Measurements from ENCODE around the gene SIN3A. TPM values are rescaled to one million over a fixed set of nuclear protein-coding genes. Genes with fewer than 3 reads are reported as not detected.

Gene SIN3A
- total and polyA plus RNA-seq, 2 experiments from 2014 or later, result 13.9 to 27.7 TPM

DNA sequence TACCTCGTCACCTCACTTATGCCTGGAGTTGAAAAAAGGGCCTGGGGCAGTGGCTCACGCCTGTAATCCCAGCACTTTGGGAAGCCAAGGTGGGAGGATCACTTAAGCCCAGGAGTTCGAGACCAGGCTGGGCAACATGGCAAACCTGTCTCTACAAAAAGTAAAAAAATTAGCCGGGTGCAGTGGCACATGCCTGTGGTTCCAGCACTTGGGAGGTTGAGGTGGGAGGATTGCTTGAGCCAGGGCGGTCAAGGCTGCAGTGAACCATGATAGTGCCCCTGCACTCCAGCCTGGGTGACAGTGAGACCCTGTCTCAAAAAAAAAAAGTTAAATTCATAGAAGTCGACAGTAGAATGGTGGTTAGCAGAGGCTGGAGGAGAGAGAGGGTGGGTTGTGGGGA lies 109.3 kb downstream of the SIN3A start:
- no peaks in the 10 kb centered on the region; the same call in 1 of the 2 replicates for H3K36me3 ChIP-seq (ENCODE audit: low read depth)
- H3K4me2 ChIP-seq (ENCODE audit: unreplicated experiment), result no peak overlapping the region
- H3K27ac ChIP-seq, result no peak overlapping the region
- no peak overlapping the region for H2AFZ ChIP-seq
- H3K9me2 ChIP-seq (ENCODE audit: insufficient read depth), result no peaks in the 10 kb centered on the region
- H3K79me2 ChIP-seq (ENCODE audit: insufficient read depth), result peaks cover 1% of the 10 kb centered on the region
- no peaks in the 10 kb centered on the region for H3K27me3 ChIP-seq (replicated peaks; ENCODE audit: insufficient read depth)
- H3K4me1 ChIP-seq (ENCODE audit: insufficient read depth), result no peaks in the 10 kb centered on the region
- peaks cover 11% of the 10 kb centered on the region for H3F3A ChIP-seq (ENCODE audit: insufficient read depth)
- 98% methylated on average over 6 of the region's 6 CpGs for WGBS, 2 experiments (ENCODE audit: low coverage in 1 of 2, low lambda C conversion rate in 2 of 2, missing lambda C conversion rate in 2 of 2)
- H3K9me3 ChIP-seq (ENCODE audit: low read depth), result no peaks in the 10 kb centered on the region
- no peak overlapping the region for H3K9ac ChIP-seq
- in situ Hi-C loops (cut with MboI), result no loop called here
- DNase-seq, result no peak
- no peak for TF ChIP-seq EZH2 (IDR thresholded peaks at IDR 0.05; ENCODE audit: insufficient read depth, poor library complexity, severe bottlenecking)
- no peak for TF ChIP-seq EZH2phosphoT487 (IDR thresholded peaks at IDR 0.05; ENCODE audit: insufficient read depth, low read depth)
- H4K20me1 ChIP-seq (ENCODE audit: insufficient read depth), result no peaks in the 10 kb centered on the region
- no peak overlapping the region for H3K4me3 ChIP-seq

DNA sequence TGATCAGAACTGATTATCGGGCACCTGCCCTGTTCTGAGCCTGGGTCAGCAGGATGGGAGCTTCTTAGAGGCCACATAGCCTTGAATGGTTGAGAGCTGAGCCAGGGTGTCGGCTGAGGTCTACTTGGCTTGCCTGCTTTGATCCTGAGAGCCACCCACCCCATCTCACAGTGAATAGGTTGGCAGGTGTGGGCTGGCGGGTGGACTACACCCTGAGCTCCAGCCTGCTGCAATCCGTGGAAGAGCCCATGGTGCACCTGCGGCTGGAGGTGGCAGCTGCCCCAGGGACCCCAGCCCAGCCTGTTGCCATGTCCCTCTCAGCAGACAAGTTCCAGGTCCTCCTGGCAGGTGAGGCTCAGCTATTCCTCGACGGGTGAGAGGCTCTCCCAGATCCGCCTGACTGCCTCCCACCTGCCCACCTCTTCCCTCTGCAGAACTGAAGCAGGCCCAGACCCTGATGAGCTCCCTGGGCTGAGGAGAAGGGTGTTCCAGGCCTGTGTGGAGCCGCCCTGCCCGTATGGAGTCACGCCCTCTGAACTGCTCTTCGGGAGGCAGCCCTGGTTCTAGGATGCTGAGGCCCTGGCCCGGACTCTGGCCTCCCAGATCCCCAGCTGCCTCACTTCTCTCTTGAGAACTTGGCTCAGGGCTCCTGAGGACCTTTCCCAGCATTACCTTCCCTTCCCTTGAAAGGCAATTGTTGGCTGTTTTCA lies 111.8 kb downstream of the SIN3A start:
- in situ Hi-C loops (cut with MboI), result no loop called here
- Histone ChIP-seq H3K4me3 (no peak overlapping the region), H3K27me3 (replicated peaks; ENCODE audit: insufficient read depth) (no peaks in the 10 kb centered on the region), H3K4me1 (ENCODE audit: insufficient read depth) (peaks cover 10% of the 10 kb centered on the region; the same call in 1 of the 2 replicates), H3K4me2 (ENCODE audit: unreplicated experiment) (no peak overlapping the region), H4K20me1 (ENCODE audit: insufficient read depth) (no peaks in the 10 kb centered on the region), H3K27ac (no peak overlapping the region), H3K79me2 (ENCODE audit: insufficient read depth) (peaks cover 15% of the 10 kb centered on the region), H3K9ac (no peak overlapping the region), H3F3A (ENCODE audit: insufficient read depth) (peaks cover 7% of the 10 kb centered on the region), H3K9me3 (ENCODE audit: low read depth) (no peaks in the 10 kb centered on the region), H2AFZ (no peak overlapping the region), H3K9me2 (ENCODE audit: insufficient read depth) (no peaks in the 10 kb centered on the region), H3K36me3 (ENCODE audit: low read depth) (no peaks in the 10 kb centered on the region; the same call in 1 of the 2 replicates)
- no peak for TF ChIP-seq EZH2 (IDR thresholded peaks at IDR 0.05; ENCODE audit: insufficient read depth, poor library complexity, severe bottlenecking)
- TF ChIP-seq EZH2phosphoT487 (IDR thresholded peaks at IDR 0.05; ENCODE audit: insufficient read depth, low read depth), result no peak
- 95 to 96% methylated on average over 12 to 13 of the region's 13 CpGs for WGBS, 2 experiments (ENCODE audit: low coverage in 1 of 2, low lambda C conversion rate in 2 of 2, missing lambda C conversion rate in 2 of 2)
- no peak for DNase-seq

DNA sequence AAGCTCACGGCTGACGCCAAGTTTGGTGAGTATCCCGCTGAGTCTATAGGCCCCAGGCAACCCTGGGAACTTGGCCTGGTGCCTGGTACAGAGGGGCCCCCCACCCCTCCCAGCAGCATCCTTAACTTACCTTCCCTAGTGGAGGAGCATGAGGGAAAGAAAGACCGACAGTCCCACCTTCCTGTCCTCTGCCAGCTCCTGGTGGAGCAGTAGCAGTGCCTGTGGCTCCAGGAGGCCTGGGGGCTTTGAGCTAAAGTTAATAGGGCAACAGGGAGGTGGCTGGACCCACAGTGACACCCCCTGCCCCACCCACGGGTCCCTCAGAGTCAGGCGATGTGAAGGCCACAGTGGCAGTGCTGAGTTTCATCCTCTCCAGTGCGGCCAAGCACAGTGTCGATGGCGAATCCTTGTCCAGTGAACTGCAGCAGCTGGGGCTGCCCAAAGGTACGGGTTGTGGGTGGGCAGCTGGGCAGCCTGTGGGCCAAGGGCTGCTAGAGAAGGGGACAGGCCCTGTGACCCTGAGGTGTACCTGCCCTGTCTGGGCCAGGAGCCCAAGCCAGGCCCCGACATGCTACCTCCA lies 112.7 kb downstream of the SIN3A start:
- DNase-seq, result no peak

DNA sequence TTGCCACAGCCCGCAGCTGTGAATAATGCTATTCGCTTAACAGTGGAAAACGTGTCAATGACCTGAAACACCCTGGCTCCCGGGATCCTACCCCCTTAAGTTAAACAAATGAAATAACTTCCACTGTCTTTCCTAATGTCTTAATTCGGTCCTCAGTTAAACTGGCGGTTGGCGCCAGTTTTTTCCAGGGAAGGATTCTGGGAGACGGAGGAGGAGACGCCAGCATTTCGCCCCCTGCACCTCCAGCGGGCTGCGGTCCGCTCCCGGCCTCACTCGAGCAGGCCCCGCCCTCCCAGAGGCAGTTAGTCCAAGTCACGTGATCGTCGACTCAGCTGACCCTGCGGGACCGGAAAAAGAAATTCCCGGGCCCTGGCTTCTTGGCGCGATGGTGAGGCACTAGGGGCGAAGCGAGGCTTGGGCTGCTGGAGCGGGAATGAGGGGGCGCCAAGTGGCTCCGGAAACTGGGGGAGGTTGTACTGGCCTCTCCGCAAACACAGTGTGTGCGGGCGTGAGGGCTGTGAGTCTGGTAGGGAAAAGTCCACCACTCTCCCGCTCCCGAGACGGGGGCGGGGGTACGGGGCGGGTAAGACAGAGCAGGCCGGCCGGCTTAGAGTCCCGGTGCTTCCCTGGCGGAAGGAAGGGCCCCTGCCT lies 115.7 kb downstream of the SIN3A start, which contains the start of gene COMMD4:
TSS of gene COMMD4 (plus strand) at position 359 of the 651 bp plus-strand sequence. CDS start at position 386, 27 bp downstream.
- H3K79me2 ChIP-seq (ENCODE audit: insufficient read depth), result peaks cover 15% of the 10 kb centered on the region
- peak within 1 kb of the TSS; percentile 90 for H3K4me3 ChIP-seq
- 1 to 2% methylated on average over 16 to 42 of the region's 42 CpGs for WGBS, 2 experiments (ENCODE audit: low coverage in 1 of 2, low lambda C conversion rate in 2 of 2, missing lambda C conversion rate in 2 of 2)
- H3K27me3 ChIP-seq (replicated peaks; ENCODE audit: insufficient read depth), result no peaks in the 10 kb centered on the region
- H3F3A ChIP-seq (ENCODE audit: insufficient read depth), result no peaks in the 10 kb centered on the region
- peak within 1 kb of the TSS; percentile 91 for H3K9ac ChIP-seq
- H3K9me3 ChIP-seq (ENCODE audit: low read depth), result no peaks in the 10 kb centered on the region
- no peaks in the 10 kb centered on the region for H4K20me1 ChIP-seq (ENCODE audit: insufficient read depth)
- no peaks in the 10 kb centered on the region; the same call in 1 of the 2 replicates for H3K36me3 ChIP-seq (ENCODE audit: low read depth)
- peak; percentile 97 for DNase-seq
- no peaks in the 10 kb centered on the region for H3K9me2 ChIP-seq (ENCODE audit: insufficient read depth)
- peaks cover 10% of the 10 kb centered on the region; the same call in 1 of the 2 replicates for H3K4me1 ChIP-seq (ENCODE audit: insufficient read depth)
- H3K27ac ChIP-seq, result no peak within 1 kb of the TSS
- H3K4me2 ChIP-seq (ENCODE audit: unreplicated experiment), result peak within 1 kb of the TSS; percentile 90
- TF ChIP-seq EZH2phosphoT487 (IDR thresholded peaks at IDR 0.05; ENCODE audit: insufficient read depth, low read depth) (no peak), EZH2 (IDR thresholded peaks at IDR 0.05; ENCODE audit: insufficient read depth, poor library complexity, severe bottlenecking) (no peak)
- peak within 1 kb of the TSS; percentile 95 for H2AFZ ChIP-seq
- in situ Hi-C loops (cut with MboI), result no loop called here

More for the DNA sequence above, 112.7 kb downstream of the SIN3A start:
- Histone ChIP-seq H3K4me3 (no peak overlapping the region), H3F3A (ENCODE audit: insufficient read depth) (no peaks in the 10 kb centered on the region), H3K4me1 (ENCODE audit: insufficient read depth) (peaks cover 10% of the 10 kb centered on the region; the same call in 1 of the 2 replicates), H2AFZ (no peak overlapping the region), H3K36me3 (ENCODE audit: low read depth) (no peaks in the 10 kb centered on the region; the same call in 1 of the 2 replicates), H3K9me3 (ENCODE audit: low read depth) (no peaks in the 10 kb centered on the region), H3K4me2 (ENCODE audit: unreplicated experiment) (no peak overlapping the region), H3K9me2 (ENCODE audit: insufficient read depth) (no peaks in the 10 kb centered on the region), H4K20me1 (ENCODE audit: insufficient read depth) (no peaks in the 10 kb centered on the region), H3K27ac (no peak overlapping the region), H3K79me2 (ENCODE audit: insufficient read depth) (peaks cover 15% of the 10 kb centered on the region), H3K27me3 (replicated peaks; ENCODE audit: insufficient read depth) (no peaks in the 10 kb centered on the region), H3K9ac (no peak overlapping the region)
- WGBS, 2 experiments (ENCODE audit: low coverage in 1 of 2, low lambda C conversion rate in 2 of 2, missing lambda C conversion rate in 2 of 2), result 75 to 81% methylated on average over 9 to 11 of the region's 11 CpGs
- TF ChIP-seq EZH2 (IDR thresholded peaks at IDR 0.05; ENCODE audit: insufficient read depth, poor library complexity, severe bottlenecking) (no peak), EZH2phosphoT487 (IDR thresholded peaks at IDR 0.05; ENCODE audit: insufficient read depth, low read depth) (no peak)
- in situ Hi-C loops (cut with MboI), result no loop called here

Measured in GM23248 (cell line).